ENCODE measurements around the gene HPS4. TPM values are rescaled to one million over a fixed set of nuclear protein-coding genes. Genes with fewer than 3 reads are reported as not detected.
A peak's percentile ranks its signal among the peaks of the same experiment; 100 is the strongest.

Gene HPS4
- total RNA-seq, 1 donor from 2014 or later, result 95.5 TPM

- Histone ChIP-seq H2AFZ (replicated peaks) (no peak overlapping the region), H3K9ac (no peak overlapping the region), H3K4me3 (no peak overlapping the region), H3K36me3 (no peaks in the 10 kb centered on the region), H3K4me2 (peak overlapping the region; percentile 78), H3K79me2 (ENCODE audit: low read depth) (peaks cover 17% of the 10 kb centered on the region), H3F3A (ENCODE audit: low read depth) (peaks cover 32% of the 10 kb centered on the region), H3K27me3 (peaks cover 20% of the 10 kb centered on the region), H4K20me1 (ENCODE audit: low read depth) (peaks cover 38% of the 10 kb centered on the region), H3K9me3 (ENCODE audit: low read depth) (no peaks in the 10 kb centered on the region), H3K27ac (no peak overlapping the region), H3K4me1 (peaks cover 34% of the 10 kb centered on the region)
- Mint-ChIP-seq H3K27ac (no peak overlapping the region), H3K9me3 (no peaks in the 10 kb centered on the region), H3K27me3 (ENCODE audit: insufficient read depth, low read depth) (peaks cover 13% of the 10 kb centered on the region), H3K4me3 (no peak overlapping the region), H3K4me1 (peaks cover 49% of the 10 kb centered on the region), H3K36me3 (no peaks in the 10 kb centered on the region)
- TF ChIP-seq EZH2 (IDR thresholded peaks at IDR 0.05) (no peak), EZH2phosphoT487 (IDR thresholded peaks at IDR 0.05) (no peak), CTCF (IDR thresholded peaks at IDR 0.05) (no peak)
- DNase-seq (ENCODE audit: low spot score), result no peak
Observed at GRCh38 chr22:26432619-26433311, 50.8 kb downstream of the HPS4 start.

DNA sequence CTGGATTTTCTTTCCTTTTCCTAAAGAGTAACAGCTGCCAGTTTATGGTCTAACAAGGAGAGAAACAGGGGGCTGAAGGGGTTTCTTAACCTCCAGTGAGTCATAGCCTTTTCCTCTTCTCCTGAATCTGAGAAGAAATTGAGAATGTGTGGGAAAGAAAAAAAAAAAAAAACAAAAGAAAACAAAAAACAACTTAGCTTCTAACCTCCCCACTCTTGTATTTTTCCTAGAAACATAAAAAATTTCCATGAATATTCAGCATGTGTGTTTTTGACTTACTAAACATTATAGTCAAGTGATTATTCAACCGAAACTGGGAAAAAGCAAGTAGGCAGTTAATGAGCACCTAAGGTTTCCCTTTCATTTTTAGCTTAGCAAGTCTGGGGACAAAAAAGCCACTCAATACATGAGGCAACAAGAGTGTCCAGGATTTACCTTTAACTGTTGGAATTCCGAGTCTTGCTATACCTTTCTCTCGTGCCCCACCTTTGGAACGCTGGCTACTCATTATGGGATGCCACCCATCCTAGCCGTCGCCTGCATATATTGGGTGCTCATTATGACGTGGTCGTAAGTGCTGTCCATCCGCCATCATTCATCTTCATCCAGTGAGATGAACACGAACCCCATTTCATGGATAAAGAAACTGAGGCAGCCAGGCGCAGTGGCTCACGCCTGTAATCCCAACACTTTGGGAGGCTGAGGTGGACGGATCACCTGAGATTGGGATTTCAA lies 52.2 kb downstream of the HPS4 start:
- Histone ChIP-seq H3K36me3 (no peaks in the 10 kb centered on the region), H3F3A (ENCODE audit: low read depth) (peaks cover 32% of the 10 kb centered on the region), H2AFZ (replicated peaks) (no peak overlapping the region), H3K27me3 (peaks cover 30% of the 10 kb centered on the region), H3K79me2 (ENCODE audit: low read depth) (peaks cover 17% of the 10 kb centered on the region), H3K4me1 (peaks cover 34% of the 10 kb centered on the region), H3K27ac (no peak overlapping the region), H4K20me1 (ENCODE audit: low read depth) (peaks cover 28% of the 10 kb centered on the region), H3K4me2 (peak overlapping the region; percentile 78), H3K9me3 (ENCODE audit: low read depth) (no peaks in the 10 kb centered on the region), H3K9ac (no peak overlapping the region), H3K4me3 (no peak overlapping the region)
- H3K27ac Mint-ChIP-seq, result no peak overlapping the region
- no peaks in the 10 kb centered on the region for H3K9me3 Mint-ChIP-seq
- H3K36me3 Mint-ChIP-seq, result no peaks in the 10 kb centered on the region
- no peak for TF ChIP-seq EZH2phosphoT487 (IDR thresholded peaks at IDR 0.05)
- no peak for TF ChIP-seq CTCF (IDR thresholded peaks at IDR 0.05)
- TF ChIP-seq EZH2 (IDR thresholded peaks at IDR 0.05), result no peak
- peaks cover 14% of the 10 kb centered on the region for H3K27me3 Mint-ChIP-seq (ENCODE audit: insufficient read depth, low read depth)
- H3K4me1 Mint-ChIP-seq, result peaks cover 46% of the 10 kb centered on the region
- DNase-seq (ENCODE audit: low spot score), result no peak
- H3K4me3 Mint-ChIP-seq, result peak overlapping the region; percentile 90

DNA sequence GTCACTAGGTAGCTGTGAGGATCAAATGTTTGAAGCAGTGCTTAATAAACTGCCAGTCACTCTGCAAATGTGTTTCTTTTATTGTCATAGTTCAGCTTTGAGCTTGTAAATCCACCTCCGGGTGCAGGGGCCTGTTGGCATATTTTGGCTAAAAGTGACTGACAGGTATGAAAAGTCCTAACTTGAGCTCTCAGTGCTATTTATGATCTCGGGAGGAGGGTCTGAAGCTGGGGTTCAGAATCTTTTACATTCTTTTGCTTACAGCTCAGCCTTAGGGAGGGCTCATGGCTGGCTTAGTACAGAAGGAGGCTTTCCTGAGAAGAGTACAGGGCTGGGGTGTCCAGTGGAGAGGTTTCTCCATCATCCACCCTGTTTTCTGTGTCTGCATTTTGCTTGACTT lies 53.0 kb downstream of the HPS4 start:
- Mint-ChIP-seq H3K36me3 (no peaks in the 10 kb centered on the region), H3K9me3 (no peaks in the 10 kb centered on the region), H3K4me3 (peak overlapping the region; percentile 90), H3K27ac (peak overlapping the region; percentile 1), H3K4me1 (peaks cover 41% of the 10 kb centered on the region), H3K27me3 (ENCODE audit: insufficient read depth, low read depth) (peaks cover 15% of the 10 kb centered on the region)
- H3F3A ChIP-seq (ENCODE audit: low read depth), result peaks cover 32% of the 10 kb centered on the region
- no peaks in the 10 kb centered on the region for H3K36me3 ChIP-seq
- no peak overlapping the region for H3K9ac ChIP-seq
- no peak for DNase-seq (ENCODE audit: low spot score)
- peak overlapping the region; percentile 78 for H3K4me2 ChIP-seq
- H3K27ac ChIP-seq, result no peak overlapping the region
- H3K9me3 ChIP-seq (ENCODE audit: low read depth), result no peaks in the 10 kb centered on the region
- H3K27me3 ChIP-seq, result peaks cover 38% of the 10 kb centered on the region
- H3K79me2 ChIP-seq (ENCODE audit: low read depth), result peaks cover 17% of the 10 kb centered on the region
- H2AFZ ChIP-seq (replicated peaks), result no peak overlapping the region
- peak overlapping the region; percentile 56 for H3K4me3 ChIP-seq
- TF ChIP-seq CTCF (IDR thresholded peaks at IDR 0.05) (no peak), EZH2phosphoT487 (IDR thresholded peaks at IDR 0.05) (no peak), EZH2 (IDR thresholded peaks at IDR 0.05) (no peak)
- peaks cover 34% of the 10 kb centered on the region for H3K4me1 ChIP-seq
- peaks cover 21% of the 10 kb centered on the region for H4K20me1 ChIP-seq (ENCODE audit: low read depth)
